ENCODE measurements around the gene FGFRL1.

DNA sequence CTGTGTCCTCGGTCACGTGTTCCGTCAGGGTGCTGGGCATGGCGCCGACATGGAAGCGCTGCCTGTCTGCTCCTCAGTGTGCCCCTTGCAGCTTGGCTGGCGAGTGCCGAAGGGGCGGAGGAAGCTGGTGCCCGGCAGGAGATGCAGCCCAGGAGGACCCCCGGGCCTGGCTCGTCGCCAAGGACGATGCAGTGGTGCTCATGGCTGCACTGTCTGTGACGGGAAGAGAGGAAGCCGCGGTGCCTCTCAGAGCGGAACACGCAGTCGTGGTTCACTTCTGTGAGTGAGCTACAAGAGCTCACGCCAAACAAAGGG is 38.1 kb downstream of the FGFRL1 start:
- TF ChIP-seq, protein P1, sequence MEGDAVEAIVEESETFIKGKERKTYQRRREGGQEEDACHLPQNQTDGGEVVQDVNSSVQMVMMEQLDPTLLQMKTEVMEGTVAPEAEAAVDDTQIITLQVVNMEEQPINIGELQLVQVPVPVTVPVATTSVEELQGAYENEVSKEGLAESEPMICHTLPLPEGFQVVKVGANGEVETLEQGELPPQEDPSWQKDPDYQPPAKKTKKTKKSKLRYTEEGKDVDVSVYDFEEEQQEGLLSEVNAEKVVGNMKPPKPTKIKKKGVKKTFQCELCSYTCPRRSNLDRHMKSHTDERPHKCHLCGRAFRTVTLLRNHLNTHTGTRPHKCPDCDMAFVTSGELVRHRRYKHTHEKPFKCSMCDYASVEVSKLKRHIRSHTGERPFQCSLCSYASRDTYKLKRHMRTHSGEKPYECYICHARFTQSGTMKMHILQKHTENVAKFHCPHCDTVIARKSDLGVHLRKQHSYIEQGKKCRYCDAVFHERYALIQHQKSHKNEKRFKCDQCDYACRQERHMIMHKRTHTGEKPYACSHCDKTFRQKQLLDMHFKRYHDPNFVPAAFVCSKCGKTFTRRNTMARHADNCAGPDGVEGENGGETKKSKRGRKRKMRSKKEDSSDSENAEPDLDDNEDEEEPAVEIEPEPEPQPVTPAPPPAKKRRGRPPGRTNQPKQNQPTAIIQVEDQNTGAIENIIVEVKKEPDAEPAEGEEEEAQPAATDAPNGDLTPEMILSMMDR (IDR thresholded peaks at IDR 0.05) = no peak
- no peak for TF ChIP-seq ZFX (IDR thresholded peaks at IDR 0.05; ENCODE audit: borderline replicate concordance)
